GM21717 (cell line): Measurements from ENCODE around the gene SLC16A9.

Experiments used
- ATAC-seq: cut with Tn5 transposase; IDR thresholded peaks from one replicate; pipeline ENCODE4 v1.9.1; 2021; ENCODE audit warnings: mild to moderate bottlenecking, moderate library complexity; ENCODE audit not compliant: unreplicated experiment

SLC16A9 gene

GRCh38 chr10:59631882-59632807 lies 77.5 kb downstream of the SLC16A9 start:
- no peak for ATAC-seq

- ATAC-seq, result no peak
Observed at GRCh38 chr10:59631237-59631636, 78.4 kb downstream of the SLC16A9 start.

GRCh38 chr10:59628965-59629364 lies 80.7 kb downstream of the SLC16A9 start:
- ATAC-seq, result no peak

- no peak for ATAC-seq
Observed at GRCh38 chr10:59628456-59628855, 81.2 kb downstream of the SLC16A9 start.

- ATAC-seq, result no peak
Observed at GRCh38 chr10:59627366-59628018, 82.2 kb downstream of the SLC16A9 start.

- no peak for ATAC-seq
Observed at GRCh38 chr10:59626523-59626869, 83.2 kb downstream of the SLC16A9 start.

- ATAC-seq, result peak; percentile 83
Observed at GRCh38 chr10:59625721-59626522, 83.7 kb downstream of the SLC16A9 start.

GRCh38 chr10:59624951-59625350 lies 84.7 kb downstream of the SLC16A9 start:
- ATAC-seq, result no peak

GRCh38 chr10:59624136-59624535 lies 85.5 kb downstream of the SLC16A9 start:
- ATAC-seq, result no peak

- no peak for ATAC-seq
Observed at GRCh38 chr10:59623133-59624121, 86.2 kb downstream of the SLC16A9 start.

GRCh38 chr10:59622320-59623132 lies 87.1 kb downstream of the SLC16A9 start:
- no peak for ATAC-seq

- no peak for ATAC-seq
Observed at GRCh38 chr10:59621771-59622170, 87.9 kb downstream of the SLC16A9 start.

- no peak for ATAC-seq
Observed at GRCh38 chr10:59618666-59619065, 91.0 kb downstream of the SLC16A9 start.

- ATAC-seq, result no peak
Observed at GRCh38 chr10:59617996-59618395, 91.7 kb downstream of the SLC16A9 start.

GRCh38 chr10:59611048-59611447 lies 98.6 kb downstream of the SLC16A9 start:
- ATAC-seq, result no peak

- no peak for ATAC-seq
Observed at GRCh38 chr10:59607970-59608369, 101.7 kb downstream of the SLC16A9 start.

GRCh38 chr10:59606551-59606961 lies 103.1 kb downstream of the SLC16A9 start:
- no peak for ATAC-seq

GRCh38 chr10:59601985-59602384 lies 107.7 kb downstream of the SLC16A9 start:
- ATAC-seq, result no peak
